CD4-positive, alpha-beta T cell (primary cell): ENCODE measurements around the gene D2HGDH. TPM values are rescaled to one million over a fixed set of nuclear protein-coding genes. Genes with fewer than 3 reads are reported as not detected.

Experiments used
- ATAC-seq: fragments of 200-7000 bp; cut with Tn5 transposase; one replicate; pipeline ENCODE4 v1.10.0; 2022; ENCODE audit warnings: mild to moderate bottlenecking; ENCODE audit not compliant: poor library complexity
- CTCF ChIA-PET: fragments of 350-600 bp; sonication (Branson Sonifier 250); formaldehyde crosslinking; loops from one replicate; lab custom pipeline; 2021; ENCODE audit warnings: antibody characterized with exemption, inconsistent platforms; lab: Charles Lee
- POLR2A ChIA-PET: fragments of 350-600 bp; sonication (Branson Sonifier 250); formaldehyde crosslinking; loops from one replicate; lab custom pipeline; 2021; ENCODE audit warnings: antibody characterized with exemption, inconsistent platforms; lab: Charles Lee
- DNase-seq, 14 experiments: peaks; one replicate each; pipeline ENCODE4 v3.0.0-alpha.2; 2013 to 2020; ENCODE audit warnings: mixed read lengths in 2 of 14
- H3K27ac ChIP-seq, 2 donors: one replicate each; pipeline versions ENCODE4 v1.5.1 to v1.7.0; 2013; ENCODE audit warnings: low read length in 2 of 2, low read depth in 1 of 2, mild to moderate bottlenecking in 1 of 2
- H3K27me3 ChIP-seq, 2 experiments: 1 replicate in 1 of 2; 2 replicates in 1 of 2; pipeline versions ENCODE4 v1.6.1 to v1.7.0; 2013; ENCODE audit warnings: low read length in 2 of 2, control low read depth in 1 of 2, mild to moderate bottlenecking in 1 of 2, moderate library complexity in 1 of 2; ENCODE audit not compliant: insufficient read depth in 2 of 2, control insufficient read depth in 1 of 2
- H3K36me3 ChIP-seq: one replicate; pipeline ENCODE4 v1.6.1; 2013; ENCODE audit warnings: low read length, control low read depth; ENCODE audit not compliant: insufficient read depth
- H3K4me1 ChIP-seq: one replicate; pipeline ENCODE4 v1.6.1; 2013; ENCODE audit warnings: low read length, control low read depth; ENCODE audit not compliant: insufficient read depth
- H3K4me3 ChIP-seq: one replicate; pipeline ENCODE4 v1.5.1; 2013; ENCODE audit warnings: mild to moderate bottlenecking, low read length, moderate library complexity
- H3K9me3 ChIP-seq, 2 experiments: 1 replicate in 1 of 2; 2 replicates in 1 of 2; pipeline versions ENCODE4 v1.6.1 to v1.7.0; 2013; ENCODE audit warnings: low read length in 2 of 2, mild to moderate bottlenecking in 2 of 2, control low read depth in 1 of 2, moderate library complexity in 1 of 2; ENCODE audit not compliant: control insufficient read depth in 1 of 2, insufficient read depth in 1 of 2
- H3K27ac Mint-ChIP-seq: one replicate; pipeline ENCODE4 v1.8.0; 2020; ENCODE audit warnings: mixed read lengths
- H3K27me3 Mint-ChIP-seq: one replicate; pipeline ENCODE4 v1.8.0; 2021; ENCODE audit warnings: mixed read lengths
- H3K36me3 Mint-ChIP-seq: one replicate; pipeline ENCODE4 v1.8.0; 2021; ENCODE audit warnings: low read depth, mixed read lengths
- H3K4me1 Mint-ChIP-seq: one replicate; pipeline ENCODE4 v1.8.0; 2021; ENCODE audit warnings: low read depth, mixed read lengths
- H3K4me3 Mint-ChIP-seq: one replicate; pipeline ENCODE4 v1.8.0; 2020; ENCODE audit warnings: mild to moderate bottlenecking, mixed read lengths
- H3K9me3 Mint-ChIP-seq: one replicate; pipeline ENCODE4 v1.8.0; 2020; ENCODE audit warnings: mixed read lengths
- intact Hi-C, 2 experiments: fragments of 100-400 bp; cut with DNase I in 1 of 2; cut with micrococcal nuclease in 1 of 2; formaldehyde crosslinking; loops; one replicate each; pipeline versions ENCODE4 v1.15.1 to v1.9.0; 2023 to 2025; cut with DNase I, micrococcal nuclease
- total RNA-seq, 174 experiments: library from RNA in 2 of 174; stranded (reverse) in 2 of 174; gene quantifications; one replicate each; pipeline ENCODE4 v1.2.3 and lab custom pipeline; 2021 to 2026
- TF ChIP-seq, protein P1 (sequence below): fragments of 200-600 bp; IDR thresholded peaks from one replicate; pipeline ENCODE4 v1.8.0; 2022; ENCODE audit warnings: antibody characterized with exemption, mild to moderate bottlenecking

D2HGDH gene
- total RNA-seq, 2 experiments from 2014 or later = 27.6 to 30.6 TPM

DNA sequence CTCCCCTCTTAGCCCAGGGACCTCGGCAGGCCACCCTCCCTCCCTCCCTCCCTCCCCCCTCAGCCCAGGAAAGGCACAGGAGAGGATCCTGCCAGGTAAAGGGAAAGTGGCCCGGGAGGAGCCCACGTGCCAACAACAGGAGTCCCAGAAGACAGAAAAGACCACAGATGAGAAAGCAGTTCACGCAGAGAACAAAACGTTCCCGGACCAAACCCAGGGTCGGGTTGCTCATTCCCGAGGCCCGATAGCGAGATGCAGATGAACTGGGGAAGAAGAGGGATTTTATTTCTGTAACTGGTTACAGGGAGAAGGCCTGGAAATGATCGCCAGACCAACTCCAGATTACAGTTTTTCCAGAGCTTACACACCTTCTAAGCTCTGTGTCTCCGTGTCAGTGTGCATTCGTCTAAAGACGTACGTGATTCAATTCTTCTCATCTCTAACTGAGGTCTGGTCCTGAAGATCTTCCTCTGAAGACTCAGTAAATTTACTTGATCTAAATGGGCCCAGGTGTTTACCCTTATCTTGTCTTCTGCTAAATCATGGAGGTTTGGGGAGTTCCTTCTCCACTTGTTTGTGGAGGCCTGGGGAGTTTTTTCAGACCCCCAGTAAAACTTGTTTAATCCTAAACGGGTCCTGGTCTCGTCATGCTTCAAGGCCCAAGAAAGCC, 73.8 kb downstream of the D2HGDH start:
- Mint-ChIP-seq H3K9me3 (no peaks in the 10 kb centered on the region), H3K4me3 (peak overlapping the region; percentile 30), H3K27ac (no peak overlapping the region)

GRCh38 chr2:241808721-241809382, 74.4 kb downstream of the D2HGDH start, which contains the start of gene NEU4:
NEU4 (plus strand) TSS chr2:241809193; CDS start chr2:241814485, 5,292 bp downstream.
- Histone ChIP-seq H3K27ac (no peak within 1 kb of the TSS), H3K4me3 (no peak within 1 kb of the TSS), H3K4me1 (peaks cover 22% of the 10 kb centered on the region), H3K9me3 (no peaks in the 10 kb centered on the region), H3K36me3 (no peaks in the 10 kb centered on the region), H3K27me3 (peaks cover 0 to 8% of the 10 kb centered on the region in 2 experiments)
- ATAC-seq (no peak), DNase-seq (no peak)
- peak within 1 kb of the TSS; percentile 30 for H3K4me3 Mint-ChIP-seq
- intact Hi-C loops = no loop called here
- no peak within 1 kb of the TSS for H3K27ac Mint-ChIP-seq
- ChIA-PET POLR2A (no interaction called here), CTCF (no interaction called here)
- peaks cover 15% of the 10 kb centered on the region for H3K27me3 Mint-ChIP-seq
- H3K4me1 Mint-ChIP-seq = peaks cover 5% of the 10 kb centered on the region
- no peaks in the 10 kb centered on the region for H3K9me3 Mint-ChIP-seq
- no peaks in the 10 kb centered on the region for H3K36me3 Mint-ChIP-seq
- TF ChIP-seq, protein P1, sequence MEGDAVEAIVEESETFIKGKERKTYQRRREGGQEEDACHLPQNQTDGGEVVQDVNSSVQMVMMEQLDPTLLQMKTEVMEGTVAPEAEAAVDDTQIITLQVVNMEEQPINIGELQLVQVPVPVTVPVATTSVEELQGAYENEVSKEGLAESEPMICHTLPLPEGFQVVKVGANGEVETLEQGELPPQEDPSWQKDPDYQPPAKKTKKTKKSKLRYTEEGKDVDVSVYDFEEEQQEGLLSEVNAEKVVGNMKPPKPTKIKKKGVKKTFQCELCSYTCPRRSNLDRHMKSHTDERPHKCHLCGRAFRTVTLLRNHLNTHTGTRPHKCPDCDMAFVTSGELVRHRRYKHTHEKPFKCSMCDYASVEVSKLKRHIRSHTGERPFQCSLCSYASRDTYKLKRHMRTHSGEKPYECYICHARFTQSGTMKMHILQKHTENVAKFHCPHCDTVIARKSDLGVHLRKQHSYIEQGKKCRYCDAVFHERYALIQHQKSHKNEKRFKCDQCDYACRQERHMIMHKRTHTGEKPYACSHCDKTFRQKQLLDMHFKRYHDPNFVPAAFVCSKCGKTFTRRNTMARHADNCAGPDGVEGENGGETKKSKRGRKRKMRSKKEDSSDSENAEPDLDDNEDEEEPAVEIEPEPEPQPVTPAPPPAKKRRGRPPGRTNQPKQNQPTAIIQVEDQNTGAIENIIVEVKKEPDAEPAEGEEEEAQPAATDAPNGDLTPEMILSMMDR = no peak

More for the DNA sequence above, 73.8 kb downstream of the D2HGDH start:
- ATAC-seq (no peak), DNase-seq (no peak)
- peaks cover 0 to 8% of the 10 kb centered on the region in 2 experiments for H3K27me3 ChIP-seq
- intact Hi-C loops = no loop called here
- Mint-ChIP-seq H3K27me3 (peaks cover 15% of the 10 kb centered on the region), H3K36me3 (no peaks in the 10 kb centered on the region), H3K4me1 (peaks cover 5% of the 10 kb centered on the region)
- H3K4me3 ChIP-seq = no peak overlapping the region
- H3K4me1 ChIP-seq = peaks cover 18% of the 10 kb centered on the region
- no peaks in the 10 kb centered on the region for H3K9me3 ChIP-seq
- no peak overlapping the region for H3K27ac ChIP-seq
- TF ChIP-seq, protein P1 = no peak
- H3K36me3 ChIP-seq = no peaks in the 10 kb centered on the region
- POLR2A ChIA-PET = no interaction called here
- CTCF ChIA-PET = no interaction called here

- Histone ChIP-seq H3K27me3 (peaks cover 0 to 2% of the 10 kb centered on the region in 2 experiments), H3K27ac (no peak overlapping the region), H3K9me3 (no peaks in the 10 kb centered on the region), H3K36me3 (no peaks in the 10 kb centered on the region), H3K4me3 (no peak overlapping the region), H3K4me1 (peaks cover 20% of the 10 kb centered on the region)
- CTCF ChIA-PET = no interaction called here
- ATAC-seq = no peak
- TF ChIP-seq, protein P1 = no peak
- Mint-ChIP-seq H3K9me3 (no peaks in the 10 kb centered on the region), H3K27ac (no peak overlapping the region), H3K27me3 (peaks cover 15% of the 10 kb centered on the region), H3K4me1 (peaks cover 5% of the 10 kb centered on the region), H3K4me3 (no peak overlapping the region), H3K36me3 (no peaks in the 10 kb centered on the region)
- intact Hi-C loops = loop anchor here in 1 of 2 experiments (10.0 kb wide), 1 partner anchor 55 kb away; the partner anchor contains the start of gene RTP5
- no peak for DNase-seq
- POLR2A ChIA-PET = no interaction called here
Observed at GRCh38 chr2:241809383-241810306, 75.2 kb downstream of the D2HGDH start.
